Cardiac muscle cell (in vitro differentiated cells and primary cell): ENCODE measurements around the gene CMIP. TPM values are rescaled to one million over a fixed set of nuclear protein-coding genes. Genes with fewer than 3 reads are reported as not detected.

Experiments used
- DNase-seq, 2 donors: peaks; one replicate each; pipeline versions ENCODE4 v3.0.0 to v3.0.0-alpha.2; 2010 to 2017; ENCODE audit warnings: low read depth in 1 of 2, low spot score in 1 of 2
- H3K27ac ChIP-seq: fragments of 200-600 bp; sonication (generic); 2 replicates; pipeline ENCODE4 v1.5.1; 2016
- H3K27me3 ChIP-seq: fragments of 200-600 bp; sonication (generic); 2 replicates; pipeline ENCODE4 v1.6.0; 2016; ENCODE audit warnings: control low read depth
- H3K36me3 ChIP-seq: fragments of 200-600 bp; sonication (generic); 2 replicates; pipeline ENCODE4 v1.5.1; 2016; ENCODE audit warnings: control low read depth
- H3K4me1 ChIP-seq: fragments of 200-600 bp; sonication (generic); 2 replicates; pipeline ENCODE4 v1.8.1; 2017; ENCODE audit warnings: low read depth, mild to moderate bottlenecking, mixed run types
- H3K4me3 ChIP-seq: fragments of 200-600 bp; sonication (generic); 2 replicates; pipeline ENCODE4 v1.5.1; 2016; ENCODE audit warnings: mild to moderate bottlenecking
- H3K9me3 ChIP-seq: fragments of 200-600 bp; sonication (generic); 2 replicates; pipeline ENCODE4 v1.5.1; 2017; ENCODE audit warnings: low read depth, mild to moderate bottlenecking, control low read depth
- CTCF ChIP-seq: IDR thresholded peaks from 2 replicates; pipeline ENCODE4 v1.5.1; 2012; ENCODE audit warnings: low read depth, mild to moderate bottlenecking, low read length
- polyA plus RNA-seq: library from polyadenylated mRNA; unstranded; fragments of >200 nt; fragmentation: Nextera tagmentation; extraction: Ambion mirVana; gene quantifications from 2 replicates; pipeline ENCODE4 v1.2.1, GENCODE V29; 2016
- total RNA-seq: library from RNA; depleted of rRNA; stranded (reverse); fragments of >200 nt; gene quantifications from 2 replicates; pipeline ENCODE4 v1.2.3, GENCODE V29; 2016

CMIP gene
- total and polyA plus RNA-seq, 2 experiments from 2014 or later, result 1.8 to 22.2 TPM

GRCh38 chr16:81470796-81471636 is 26.4 kb downstream of the CMIP start:
- Histone ChIP-seq H3K27ac (peak overlapping the region; percentile 81), H3K9me3 (no peaks in the 10 kb centered on the region), H3K36me3 (no peaks in the 10 kb centered on the region), H3K4me3 (no peak overlapping the region), H3K27me3 (no peaks in the 10 kb centered on the region), H3K4me1 (peaks cover 11% of the 10 kb centered on the region)
- TF ChIP-seq CTCF, result no peak
- no peak for DNase-seq

- DNase-seq, result no peak
- Histone ChIP-seq H3K9me3 (no peaks in the 10 kb centered on the region), H3K27me3 (no peaks in the 10 kb centered on the region), H3K27ac (no peak overlapping the region), H3K4me1 (peaks cover 11% of the 10 kb centered on the region), H3K36me3 (no peaks in the 10 kb centered on the region), H3K4me3 (no peak overlapping the region)
- TF ChIP-seq CTCF, result no peak
Measured at GRCh38 chr16:81471882-81472281, 27.3 kb downstream of the CMIP start.

- H3K9me3 ChIP-seq, result no peaks in the 10 kb centered on the region
Measured at GRCh38 chr16:81472391-81472790, 27.8 kb downstream of the CMIP start.

GRCh38 chr16:81473066-81473488 is 28.5 kb downstream of the CMIP start:
- no peak for TF ChIP-seq CTCF
- Histone ChIP-seq H3K4me1 (peaks cover 11% of the 10 kb centered on the region), H3K4me3 (no peak overlapping the region), H3K27me3 (no peaks in the 10 kb centered on the region), H3K27ac (no peak overlapping the region), H3K36me3 (no peaks in the 10 kb centered on the region), H3K9me3 (no peaks in the 10 kb centered on the region)
- DNase-seq, result no peak

More at GRCh38 chr16:81472391-81472790, 27.8 kb downstream of the CMIP start:
- Histone ChIP-seq H3K27ac (no peak overlapping the region), H3K4me3 (no peak overlapping the region), H3K36me3 (no peaks in the 10 kb centered on the region), H3K27me3 (no peaks in the 10 kb centered on the region), H3K4me1 (peaks cover 11% of the 10 kb centered on the region)
- no peak for TF ChIP-seq CTCF
- no peak for DNase-seq

GRCh38 chr16:81473558-81473957 is 28.9 kb downstream of the CMIP start:
- no peaks in the 10 kb centered on the region for H3K36me3 ChIP-seq
- TF ChIP-seq CTCF, result no peak
- H3K27me3 ChIP-seq, result no peaks in the 10 kb centered on the region
- H3K4me1 ChIP-seq, result peaks cover 11% of the 10 kb centered on the region
- peak in 1 of 2 donors; percentile 66 for DNase-seq
- no peaks in the 10 kb centered on the region for H3K9me3 ChIP-seq
- H3K4me3 ChIP-seq, result no peak overlapping the region
- no peak overlapping the region for H3K27ac ChIP-seq
